BJ (cell line): Measurements from ENCODE around the gene WDR1. TPM values are rescaled to one million over a fixed set of nuclear protein-coding genes. Genes with fewer than 3 reads are reported as not detected.

Experiments
- CTCF ChIA-PET: fragments of 350-600 bp; formaldehyde crosslinking; extraction: SDS; loops from one replicate; lab custom pipeline; 2021; ENCODE audit warnings: antibody characterized with exemption, inconsistent platforms; lab: Yijun Ruan, JAX
- POLR2A ChIA-PET: fragments of 300-600 bp; sonication (Branson Sonifier 250); formaldehyde crosslinking; extraction: SDS; loops from one replicate; lab custom pipeline; 2021; ENCODE audit warnings: antibody characterized with exemption; lab: Charles Lee
- DNase-seq: peaks from one replicate; pipeline ENCODE4 v3.0.0-alpha.2; 2011; ENCODE audit warnings: low read depth
- H3K27me3 ChIP-seq: 2 replicates; pipeline ENCODE4 v1.6.0; 2011; ENCODE audit warnings: low read length; ENCODE audit not compliant: control insufficient read depth, insufficient read depth
- H3K36me3 ChIP-seq: 2 replicates; pipeline ENCODE4 v1.5.1; 2011; ENCODE audit warnings: low read length; ENCODE audit not compliant: control insufficient read depth, insufficient read depth
- H3K4me3 ChIP-seq: 2 replicates; pipeline ENCODE4 v1.5.1; 2011; ENCODE audit warnings: low read depth, mild to moderate bottlenecking, control low read depth, low read length
- CTCF ChIP-seq: IDR thresholded peaks from 2 replicates; pipeline ENCODE4 v1.5.1; 2011; ENCODE audit warnings: low read depth, mild to moderate bottlenecking, control low read depth, inconsistent platforms, low read length, moderate library complexity; ENCODE audit not compliant: insufficient read depth
- polyA plus RNA-seq: library from polyadenylated mRNA; depleted of rRNA; stranded (reverse); fragments of >200 nt; gene quantifications from 2 replicates; pipeline ENCODE4 v1.2.3, GENCODE V29; 2011

The WDR1 gene
- polyA plus RNA-seq, 1 experiment: 952 TPM

DNA sequence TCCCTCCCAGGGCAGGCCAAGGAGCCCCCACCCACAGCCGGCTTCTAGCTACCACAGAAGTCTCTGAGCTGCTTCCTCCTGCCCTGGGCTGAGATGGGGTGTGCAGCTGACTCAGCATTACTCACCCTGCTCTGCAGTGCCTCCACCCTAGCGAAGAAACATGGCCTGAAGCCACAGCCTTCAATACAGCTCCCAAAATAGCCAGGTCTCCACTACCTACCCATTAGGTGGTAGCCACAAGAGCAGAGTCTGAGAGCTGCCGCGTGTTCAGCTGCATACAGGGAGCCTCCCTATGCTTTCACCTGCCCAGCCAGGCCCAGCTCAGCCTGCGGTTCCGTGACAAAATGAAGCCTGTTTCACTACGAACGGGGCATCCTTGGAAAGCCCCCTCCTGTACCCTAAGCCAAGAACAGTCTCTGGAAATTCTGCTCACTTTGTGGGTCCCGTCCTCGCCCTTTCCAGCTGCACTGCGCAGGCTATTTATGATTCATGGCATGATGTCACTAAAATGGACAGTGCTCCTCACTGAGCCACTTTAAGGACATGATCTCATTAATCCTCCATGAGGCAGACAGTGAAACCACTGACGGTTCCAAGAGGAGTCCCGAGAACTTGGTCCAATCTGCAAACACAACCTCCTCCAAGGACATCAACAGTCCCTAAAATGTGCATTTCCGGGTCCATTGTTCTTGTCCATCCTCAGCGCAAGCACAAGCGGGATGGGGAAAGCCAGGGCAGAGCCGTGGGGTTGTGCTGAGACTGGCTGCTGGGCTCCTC lies 20.2 kb downstream of the WDR1 start:
- Histone ChIP-seq H3K4me3 (no peak overlapping the region), H3K27me3 (no peaks in the 10 kb centered on the region), H3K36me3 (peaks cover 49% of the 10 kb centered on the region)
- ChIA-PET CTCF (interaction anchor here (0.8 to 1.6 kb wide), 4 partner anchors 8 to 77 kb away, joined by 3 to 4 read pairs (median 3); no protein-coding TSS in a partner anchor), POLR2A (interaction anchor here (0.6 to 1.1 kb wide), 2 partner anchors 9 to 22 kb away, joined by 3 to 7 read pairs; no protein-coding TSS in a partner anchor)
- DNase-seq: peak; percentile 50
- no peak for TF ChIP-seq CTCF

DNA sequence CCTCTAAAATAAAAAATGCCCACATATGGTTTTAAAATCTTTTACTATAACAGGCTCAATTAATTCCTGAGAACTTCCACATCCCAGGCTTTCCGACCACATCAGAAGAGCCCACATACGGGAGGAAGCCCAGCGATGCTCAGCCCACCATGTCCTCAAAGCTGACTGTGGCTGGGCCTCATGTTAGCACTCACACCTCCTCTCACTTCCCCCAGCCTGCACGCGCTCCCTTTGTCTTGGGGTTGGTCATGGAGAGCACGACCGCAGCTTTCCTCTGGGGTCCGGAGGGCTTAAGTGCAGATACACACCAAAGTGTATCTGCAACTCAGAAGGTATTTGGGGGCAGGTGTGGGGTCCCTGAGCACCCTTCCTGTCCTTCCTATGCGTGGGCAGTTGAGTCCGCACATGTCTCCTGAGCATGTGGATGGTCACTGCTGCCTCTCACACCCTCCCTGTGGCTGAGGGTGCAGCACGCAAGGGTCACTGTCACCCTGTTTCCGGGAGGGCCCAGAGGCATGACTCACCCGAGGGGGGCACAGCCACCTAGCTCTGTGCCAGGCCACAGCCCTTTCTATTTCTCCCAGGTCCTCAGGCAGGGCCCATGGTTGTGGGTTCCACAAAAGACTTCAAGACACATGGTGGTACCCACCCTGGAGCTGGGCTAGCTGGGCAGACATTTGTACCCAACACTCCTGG lies 21.2 kb downstream of the WDR1 start:
- DNase-seq: no peak
- TF ChIP-seq CTCF: no peak
- ChIA-PET CTCF (interaction anchor here (0.8 to 1.9 kb wide), 5 partner anchors 9 to 76 kb away, joined by 3 to 5 read pairs (median 3); no protein-coding TSS in a partner anchor), POLR2A (interaction anchor here (1.1 kb wide), 1 partner anchor 23 kb away, joined by 7 read pairs; no protein-coding TSS in a partner anchor)
- no peak overlapping the region for H3K4me3 ChIP-seq
- peaks cover 53% of the 10 kb centered on the region for H3K36me3 ChIP-seq
- no peaks in the 10 kb centered on the region for H3K27me3 ChIP-seq

- DNase-seq: no peak
- Histone ChIP-seq H3K36me3 (peaks cover 58% of the 10 kb centered on the region), H3K27me3 (no peaks in the 10 kb centered on the region), H3K4me3 (no peak overlapping the region)
- ChIA-PET CTCF (interaction anchor here (1.6 to 1.9 kb wide), 2 partner anchors 9 to 63 kb away, joined by 4 to 5 read pairs; no protein-coding TSS in a partner anchor), POLR2A (no interaction called here)
- TF ChIP-seq CTCF: no peak
Observed at GRCh38 chr4:10094841-10095240, 21.8 kb downstream of the WDR1 start.

DNA sequence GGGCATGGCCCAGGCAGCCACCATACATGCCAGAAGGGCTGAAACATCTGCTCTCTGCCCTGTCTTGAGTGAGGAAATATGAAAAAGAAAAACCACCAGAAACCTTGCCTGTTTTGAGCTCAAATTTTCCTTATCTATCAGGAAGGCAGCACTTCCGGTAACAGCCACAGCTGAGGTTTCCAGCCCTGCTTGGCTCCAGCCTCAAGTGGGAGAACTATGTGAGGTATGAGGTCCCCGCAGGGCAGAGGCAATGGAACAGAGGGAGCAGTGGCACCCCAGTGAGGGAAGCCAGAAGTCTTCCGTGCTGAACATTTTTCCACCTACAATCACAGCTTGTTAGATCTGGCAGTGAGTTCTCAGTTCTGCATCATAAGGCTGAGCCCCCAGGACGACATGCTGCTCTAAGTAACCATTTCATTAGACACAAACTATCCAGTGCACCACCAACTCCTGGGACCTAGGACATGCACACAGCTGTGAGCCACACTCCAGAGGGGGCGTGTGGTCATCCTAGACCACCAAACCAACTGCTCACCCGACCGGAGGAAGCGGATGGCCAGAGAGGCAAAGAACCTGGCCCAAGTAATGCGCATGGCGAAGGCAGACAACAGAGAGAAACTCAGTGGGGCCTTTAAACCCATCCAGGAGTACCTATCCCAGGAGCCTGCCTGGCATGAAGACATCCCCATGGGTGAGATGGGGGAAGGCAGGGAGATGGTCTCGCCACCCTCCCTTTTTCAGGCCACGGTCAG lies 22.6 kb downstream of the WDR1 start:
- no peaks in the 10 kb centered on the region for H3K27me3 ChIP-seq
- CTCF ChIA-PET: interaction anchor here (0.9 to 1.9 kb wide), 3 partner anchors 9 to 16 kb away, joined by 3 to 5 read pairs (median 4); no protein-coding TSS in a partner anchor
- H3K36me3 ChIP-seq: peaks cover 57% of the 10 kb centered on the region
- peak; percentile 86 for DNase-seq
- TF ChIP-seq CTCF: no peak
- POLR2A ChIA-PET: interaction anchor here (1.0 to 1.2 kb wide), 2 partner anchors 14 to 23 kb away, joined by 3 to 5 read pairs; partner anchors contain the start of gene WDR1
- no peak overlapping the region for H3K4me3 ChIP-seq
